ENCODE measurements around the gene MEST.

DNA sequence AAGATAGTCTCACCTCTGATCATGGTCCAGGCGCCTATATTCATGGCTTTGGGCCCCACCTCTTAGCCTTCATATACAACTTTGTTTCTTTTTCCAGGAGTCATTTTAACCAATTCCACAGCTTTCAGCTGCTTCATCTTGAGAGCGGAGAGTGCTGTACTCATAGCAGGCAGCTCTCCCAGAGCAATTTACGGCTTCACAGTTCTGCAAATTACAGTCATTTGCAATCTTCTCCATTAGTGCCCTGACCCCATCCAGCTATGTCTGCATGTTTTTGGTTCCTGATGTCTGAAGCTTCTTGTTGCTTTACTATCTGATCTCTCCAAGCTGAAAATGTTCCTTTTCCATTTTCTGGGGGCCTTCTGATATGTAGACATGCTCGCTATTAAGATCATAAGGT is 18.0 kb upstream of the MEST start:
- TF ChIP-seq, protein P1, sequence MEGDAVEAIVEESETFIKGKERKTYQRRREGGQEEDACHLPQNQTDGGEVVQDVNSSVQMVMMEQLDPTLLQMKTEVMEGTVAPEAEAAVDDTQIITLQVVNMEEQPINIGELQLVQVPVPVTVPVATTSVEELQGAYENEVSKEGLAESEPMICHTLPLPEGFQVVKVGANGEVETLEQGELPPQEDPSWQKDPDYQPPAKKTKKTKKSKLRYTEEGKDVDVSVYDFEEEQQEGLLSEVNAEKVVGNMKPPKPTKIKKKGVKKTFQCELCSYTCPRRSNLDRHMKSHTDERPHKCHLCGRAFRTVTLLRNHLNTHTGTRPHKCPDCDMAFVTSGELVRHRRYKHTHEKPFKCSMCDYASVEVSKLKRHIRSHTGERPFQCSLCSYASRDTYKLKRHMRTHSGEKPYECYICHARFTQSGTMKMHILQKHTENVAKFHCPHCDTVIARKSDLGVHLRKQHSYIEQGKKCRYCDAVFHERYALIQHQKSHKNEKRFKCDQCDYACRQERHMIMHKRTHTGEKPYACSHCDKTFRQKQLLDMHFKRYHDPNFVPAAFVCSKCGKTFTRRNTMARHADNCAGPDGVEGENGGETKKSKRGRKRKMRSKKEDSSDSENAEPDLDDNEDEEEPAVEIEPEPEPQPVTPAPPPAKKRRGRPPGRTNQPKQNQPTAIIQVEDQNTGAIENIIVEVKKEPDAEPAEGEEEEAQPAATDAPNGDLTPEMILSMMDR (IDR thresholded peaks at IDR 0.05), result no peak
- TF ChIP-seq, protein P2, sequence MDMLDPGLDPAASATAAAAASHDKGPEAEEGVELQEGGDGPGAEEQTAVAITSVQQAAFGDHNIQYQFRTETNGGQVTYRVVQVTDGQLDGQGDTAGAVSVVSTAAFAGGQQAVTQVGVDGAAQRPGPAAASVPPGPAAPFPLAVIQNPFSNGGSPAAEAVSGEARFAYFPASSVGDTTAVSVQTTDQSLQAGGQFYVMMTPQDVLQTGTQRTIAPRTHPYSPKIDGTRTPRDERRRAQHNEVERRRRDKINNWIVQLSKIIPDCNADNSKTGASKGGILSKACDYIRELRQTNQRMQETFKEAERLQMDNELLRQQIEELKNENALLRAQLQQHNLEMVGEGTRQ (IDR thresholded peaks at IDR 0.05; ENCODE audit: borderline replicate concordance, low read depth, low read length), result no peak
- TF ChIP-seq GABPA (IDR thresholded peaks at IDR 0.05; ENCODE audit: low read depth) (no peak), POLR2AphosphoS5 (IDR thresholded peaks at IDR 0.05; ENCODE audit: low read depth, low read length) (no peak)

Data from SK-N-SH (cell line).